Caki2 (cell line): ENCODE results near the gene ZFPL1. TPM values are rescaled to one million over a fixed set of nuclear protein-coding genes. Genes with fewer than 3 reads are reported as not detected.

Source experiments
- DNase-seq: peaks from one replicate; pipeline ENCODE4 v3.0.0-alpha.2; 2015; ENCODE audit warnings: low read depth
- in situ Hi-C: cut with HindIII; loops from 2 replicates; pipeline ENCODE4 v1.10.0; 2016; ENCODE audit warnings: low sequenced_read_pairs, low pct_unique_long_range_greater_than_20kb, mixed read lengths
- total RNA-seq: library from RNA; depleted of rRNA; stranded (reverse); fragments of >200 nt; shearing (Covaris generic); gene quantifications from 2 replicates; pipeline ENCODE4 v1.2.3, GENCODE V29; 2014; ENCODE audit warnings: low replicate concordance

The ZFPL1 gene
- total RNA-seq, 1 experiment from 2014 or later: 78.3 TPM

DNA sequence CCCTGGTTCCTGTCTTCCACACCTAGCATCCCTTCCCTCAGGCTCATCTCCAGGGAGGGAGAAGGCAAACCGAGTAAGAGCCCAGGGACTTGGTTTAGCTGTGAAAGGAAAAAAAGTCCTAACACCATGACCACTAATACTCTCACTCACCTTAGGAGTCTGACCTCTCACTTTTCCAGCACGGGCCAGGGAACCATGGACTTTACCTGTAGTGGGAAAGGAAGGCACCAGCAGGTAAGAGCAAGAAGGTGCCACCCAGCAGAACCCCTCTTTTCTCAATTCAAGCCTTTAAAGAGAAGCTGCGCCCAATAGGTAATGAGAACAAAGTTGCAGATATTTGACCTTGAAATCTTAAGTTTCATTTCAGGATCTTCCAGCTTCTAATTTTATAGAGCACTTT lies 36.8 kb downstream of the ZFPL1 start:
- in situ Hi-C loops: no loop called here
- no peak for DNase-seq

DNA sequence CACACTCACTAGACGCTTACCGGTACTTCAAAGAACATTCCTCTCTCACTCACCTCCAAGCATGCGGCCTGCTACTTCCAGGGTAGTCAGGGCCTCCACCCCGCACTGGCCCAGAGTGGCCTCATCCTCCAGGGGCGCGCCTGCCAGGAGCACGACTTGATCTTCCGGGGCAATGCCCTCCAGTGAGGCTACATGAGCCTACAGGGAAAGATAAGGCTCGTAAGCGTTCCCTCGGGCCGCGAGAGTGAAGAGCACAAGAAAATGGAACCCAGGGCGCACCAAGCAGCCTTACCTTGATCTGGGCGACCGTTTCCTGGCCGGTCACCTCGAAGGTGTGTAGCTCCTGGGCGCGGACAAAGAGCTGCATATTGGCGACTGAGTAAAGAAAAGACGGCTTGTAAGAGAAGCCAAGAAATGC lies 37.4 kb downstream of the ZFPL1 start:
- DNase-seq: no peak
- in situ Hi-C loops: no loop called here

DNA sequence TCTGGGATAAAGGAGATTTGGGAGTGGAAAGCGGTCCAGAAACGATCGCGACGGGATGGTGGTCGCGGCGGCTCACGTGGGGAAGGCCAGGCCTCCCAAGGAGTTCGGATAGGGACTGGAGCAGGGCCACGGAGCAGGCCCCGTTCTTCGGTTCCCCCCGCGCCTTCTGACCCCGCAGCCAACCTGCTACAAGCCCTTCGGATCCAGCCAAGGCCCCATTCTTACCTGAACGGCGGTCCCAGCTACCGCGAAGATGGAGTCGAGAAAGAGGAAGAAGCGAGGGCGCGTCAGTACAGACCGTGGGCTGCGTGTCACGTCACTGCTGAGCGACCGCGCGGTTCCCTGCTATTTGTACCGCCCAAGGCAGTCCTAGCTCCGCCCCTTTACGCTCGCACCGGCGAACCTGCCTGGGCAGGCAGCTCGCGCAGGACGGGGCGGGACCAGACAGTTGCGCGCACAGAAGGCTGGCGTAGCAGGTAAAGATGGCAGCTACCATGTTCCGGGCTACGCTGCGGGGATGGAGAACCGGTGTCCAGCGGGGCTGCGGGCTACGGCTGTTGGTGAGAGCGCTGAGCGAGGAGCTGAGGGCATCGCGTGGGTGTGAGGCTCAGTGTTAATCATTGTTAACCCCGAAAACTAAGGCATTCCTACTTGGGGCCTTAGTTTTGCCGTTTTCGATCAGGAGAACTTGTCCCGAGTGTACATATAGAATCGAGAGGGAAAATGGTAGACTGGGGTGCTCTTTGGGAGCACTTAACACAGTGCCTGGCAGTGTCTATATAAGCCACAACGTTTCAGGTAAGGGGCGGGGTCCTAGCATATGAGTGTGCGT lies 38.1 kb downstream of the ZFPL1 start, which contains the start of the genes FAU and MRPL49:
TSS of gene FAU (minus strand) at position 270 of the 832 bp plus-strand sequence. CDS start 321 bp downstream, outside the sequence.
TSS of gene MRPL49 (plus strand) at position 457 of the 832 bp plus-strand sequence. CDS start at position 483, 26 bp downstream.
- peak; percentile 89 for DNase-seq
- in situ Hi-C loops: no loop called here

DNA sequence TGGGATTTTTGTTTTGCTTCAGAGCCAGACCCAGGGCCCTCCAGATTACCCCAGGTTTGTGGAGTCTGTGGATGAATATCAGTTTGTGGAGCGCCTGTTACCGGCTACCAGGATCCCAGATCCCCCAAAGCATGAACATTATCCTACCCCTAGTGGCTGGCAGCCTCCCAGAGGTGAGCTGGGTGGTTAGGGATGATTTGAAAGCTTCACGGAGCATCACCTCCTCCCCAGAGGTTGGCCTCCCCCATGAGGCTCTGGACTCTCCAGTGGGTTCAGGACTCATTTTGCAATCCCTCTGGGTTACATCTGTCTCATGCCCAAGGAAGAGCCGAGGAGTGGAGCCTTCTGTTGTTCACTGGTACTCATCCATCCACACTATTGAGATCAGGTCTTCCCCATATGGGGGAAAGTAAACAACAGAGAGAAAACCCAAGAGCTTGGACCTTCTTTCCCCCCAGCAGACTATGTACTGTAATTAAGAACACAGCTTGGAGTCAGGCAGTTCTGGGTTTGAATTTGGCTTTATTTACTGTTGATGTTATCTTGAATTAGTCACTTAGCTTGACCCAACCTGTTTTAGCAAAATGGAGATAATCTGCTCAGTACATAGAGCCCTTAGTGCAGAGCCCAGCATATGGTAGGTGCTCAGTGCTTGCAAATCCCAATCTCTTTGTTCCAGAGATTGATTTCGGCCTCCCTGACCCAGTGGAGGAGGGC lies 40.6 kb downstream of the ZFPL1 start:
- in situ Hi-C loops: no loop called here
- DNase-seq: no peak

GRCh38 chr11:65125197-65126056 lies 41.4 kb downstream of the ZFPL1 start:
- no peak for DNase-seq
- in situ Hi-C loops: no loop called here

GRCh38 chr11:65126624-65127274 lies 42.7 kb downstream of the ZFPL1 start:
- in situ Hi-C loops: no loop called here
- DNase-seq: no peak

DNA sequence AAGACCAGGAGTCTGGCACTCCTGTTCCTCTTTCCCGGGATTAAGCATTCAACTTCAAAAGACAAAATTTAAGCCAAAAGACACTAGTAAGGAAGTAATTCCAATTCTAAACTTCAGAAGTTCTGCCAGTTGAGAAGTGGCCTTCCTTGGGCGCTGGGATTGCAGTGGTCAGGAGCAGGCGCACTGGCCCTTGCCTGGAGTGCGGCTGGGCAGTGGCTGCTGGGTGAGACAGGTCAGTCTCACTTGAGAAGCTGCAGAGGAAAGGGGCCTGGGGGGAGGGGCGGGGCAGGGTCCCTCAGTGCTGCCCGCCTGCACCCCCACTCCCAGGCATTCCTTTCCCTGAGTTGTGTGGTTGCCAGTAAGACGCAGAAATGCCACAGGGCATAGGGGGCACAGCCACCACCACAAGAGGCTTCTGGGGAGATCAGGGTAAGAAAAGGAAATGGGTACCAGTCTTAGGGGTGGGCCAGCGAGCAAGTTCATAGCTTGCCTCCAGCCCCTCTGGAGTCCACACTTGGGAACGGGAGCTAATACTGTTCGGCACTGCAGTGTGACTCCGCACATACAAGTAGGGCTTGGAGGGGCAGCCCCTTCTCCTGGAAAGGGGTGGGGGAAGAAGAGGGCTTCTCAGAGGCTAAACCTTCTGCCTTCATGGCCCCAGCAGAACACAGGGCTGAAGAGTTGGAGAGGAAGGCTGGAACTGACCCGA lies 43.6 kb downstream of the ZFPL1 start:
- DNase-seq: no peak
- in situ Hi-C loops: no loop called here

DNA sequence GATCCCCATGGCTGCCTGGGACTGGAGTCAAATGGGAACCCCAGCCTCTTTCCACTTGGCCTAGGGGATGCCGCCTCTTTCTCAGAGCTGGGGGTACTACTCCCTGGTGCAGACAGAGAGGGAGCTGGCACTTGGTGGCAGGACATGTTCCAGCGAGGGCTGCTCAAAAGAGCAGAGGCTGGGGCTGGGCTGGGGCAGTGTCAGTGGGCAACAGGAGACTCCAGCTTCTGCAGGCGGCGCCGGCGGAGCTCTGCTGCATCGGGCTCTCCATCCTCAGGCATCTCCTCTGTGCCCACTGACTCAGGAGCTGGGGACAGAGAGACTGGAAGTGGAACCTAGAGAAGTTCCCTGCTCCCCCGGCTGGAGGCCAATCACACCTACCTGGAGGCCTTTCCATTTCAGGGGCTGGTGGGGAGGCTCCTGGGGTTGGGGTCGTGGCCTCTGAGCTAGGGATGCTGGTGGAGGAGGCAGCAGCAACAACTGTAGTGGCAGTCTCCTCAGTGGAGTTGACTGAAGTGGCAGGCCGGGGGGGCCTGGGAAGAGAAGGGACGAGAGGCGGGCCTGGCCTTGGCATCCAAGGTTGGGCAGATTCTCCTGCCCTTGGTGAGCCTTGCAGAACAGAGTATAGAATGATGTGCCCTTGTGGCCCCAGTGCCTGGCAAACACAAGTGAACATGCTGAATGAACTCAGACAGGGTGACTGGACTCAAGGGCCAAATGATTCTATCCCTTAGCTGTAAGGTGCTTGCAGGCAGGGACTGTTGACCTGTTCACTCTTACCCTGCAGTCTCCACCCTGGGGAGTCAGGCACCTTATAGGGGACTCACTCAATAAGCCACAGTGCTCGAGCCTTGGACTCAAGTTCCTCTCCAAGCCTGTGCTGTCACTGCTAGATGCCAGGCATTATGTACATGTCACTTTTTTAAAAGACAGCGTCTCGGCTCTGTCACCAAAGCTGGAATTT lies 44.4 kb downstream of the ZFPL1 start:
- in situ Hi-C loops: no loop called here
- no peak for DNase-seq

GRCh38 chr11:65129649-65130441 lies 45.8 kb downstream of the ZFPL1 start:
- in situ Hi-C loops: no loop called here
- no peak for DNase-seq

GRCh38 chr11:65130631-65131416 lies 46.8 kb downstream of the ZFPL1 start:
- no peak for DNase-seq
- in situ Hi-C loops: no loop called here

DNA sequence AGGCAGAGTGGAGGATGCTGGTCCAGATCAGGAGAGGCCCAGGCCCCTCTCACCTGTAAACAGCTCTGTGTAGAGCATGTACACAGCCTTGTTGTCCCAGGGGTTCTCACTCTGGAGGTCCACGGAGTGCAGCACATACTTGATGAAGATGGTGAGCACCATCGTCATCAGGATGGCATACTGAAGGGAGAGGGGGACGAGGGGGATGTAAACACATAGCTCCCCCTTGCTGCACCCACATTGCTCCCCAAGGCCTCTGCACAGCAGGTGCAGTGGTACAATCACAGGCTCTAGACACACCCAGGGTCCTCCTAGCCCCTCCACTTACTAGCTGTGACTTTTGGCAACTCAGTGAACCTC lies 47.4 kb downstream of the ZFPL1 start:
- no peak for DNase-seq
- in situ Hi-C loops: no loop called here

GRCh38 chr11:65131895-65132237 lies 47.8 kb downstream of the ZFPL1 start:
- in situ Hi-C loops: no loop called here

GRCh38 chr11:65132238-65132987 lies 48.4 kb downstream of the ZFPL1 start:
- no peak for DNase-seq
- in situ Hi-C loops: no loop called here

More at GRCh38 chr11:65131895-65132237, 47.8 kb downstream of the ZFPL1 start:
- DNase-seq: no peak

GRCh38 chr11:65132988-65133700 lies 49.1 kb downstream of the ZFPL1 start:
- no peak for DNase-seq
- in situ Hi-C loops: no loop called here
